HG03354 (cell line): ENCODE data around the gene TENM4.

Source experiments
- ATAC-seq: cut with Tn5 transposase; IDR thresholded peaks from one replicate; pipeline ENCODE4 v1.9.1; 2021; ENCODE audit warnings: mild to moderate bottlenecking; ENCODE audit not compliant: unreplicated experiment, poor library complexity, severe bottlenecking

Gene TENM4

GRCh38 chr11:79054636-79055035 lies 386.2 kb downstream of the TENM4 start:
- no peak for ATAC-seq

- no peak for ATAC-seq
These were observed 388.3 kb downstream of the TENM4 start for GRCh38 chr11:79052544-79052943.

GRCh38 chr11:79050786-79051185 lies 390.0 kb downstream of the TENM4 start:
- no peak for ATAC-seq

- no peak for ATAC-seq
These were observed 391.1 kb downstream of the TENM4 start for GRCh38 chr11:79049741-79050179.

GRCh38 chr11:79047980-79048379 lies 392.9 kb downstream of the TENM4 start:
- ATAC-seq, result no peak

GRCh38 chr11:79047321-79047720 lies 393.5 kb downstream of the TENM4 start:
- no peak for ATAC-seq

GRCh38 chr11:79046366-79046765 lies 394.5 kb downstream of the TENM4 start:
- ATAC-seq, result no peak

- ATAC-seq, result no peak
These were observed 395.0 kb downstream of the TENM4 start for GRCh38 chr11:79045800-79046304.

GRCh38 chr11:79045018-79045799 lies 395.6 kb downstream of the TENM4 start:
- ATAC-seq, result no peak

GRCh38 chr11:79044201-79044600 lies 396.6 kb downstream of the TENM4 start:
- ATAC-seq, result no peak

GRCh38 chr11:79043726-79044125 lies 397.1 kb downstream of the TENM4 start:
- ATAC-seq, result no peak

GRCh38 chr11:79042824-79043223 lies 398.0 kb downstream of the TENM4 start:
- no peak for ATAC-seq

GRCh38 chr11:79040348-79040747 lies 400.5 kb downstream of the TENM4 start:
- ATAC-seq, result no peak

- no peak for ATAC-seq
These were observed 401.7 kb downstream of the TENM4 start for GRCh38 chr11:79039122-79039521.

GRCh38 chr11:79035881-79036280 lies 404.9 kb downstream of the TENM4 start:
- ATAC-seq, result no peak

- no peak for ATAC-seq
These were observed 407.0 kb downstream of the TENM4 start for GRCh38 chr11:79033833-79034232.

- ATAC-seq, result no peak
These were observed 410.4 kb downstream of the TENM4 start for GRCh38 chr11:79030448-79030847.

GRCh38 chr11:79028225-79028624 lies 412.6 kb downstream of the TENM4 start:
- no peak for ATAC-seq

- peak; percentile 58 for ATAC-seq
These were observed 413.9 kb downstream of the TENM4 start for GRCh38 chr11:79026803-79027445.

- ATAC-seq, result no peak
These were observed 415.2 kb downstream of the TENM4 start for GRCh38 chr11:79025622-79026021.

- ATAC-seq, result no peak
These were observed 415.7 kb downstream of the TENM4 start for GRCh38 chr11:79025097-79025496.
